ENCODE measurements around the gene TSC22D3.

- TF ChIP-seq CTCF (IDR thresholded peaks at IDR 0.05) (no peak), POLR2A (IDR thresholded peaks at IDR 0.05) (no peak), POLR2AphosphoS5 (IDR thresholded peaks at IDR 0.05) (no peak)
Measured at GRCh38 chrX:107706309-107706708, 69.3 kb downstream of the TSC22D3 start.
